Endometrium (tissue), 2 donors: ENCODE measurements around the gene GALNT12.

Experiments
- FAIRE-seq: peaks from 2 replicates; lab custom pipeline; 2012; peaks lifted over from hg19 to GRCh38; lab: Jason Lieb, UNC
- donor health status: control.
- donor health status: control.

The GALNT12 gene

DNA sequence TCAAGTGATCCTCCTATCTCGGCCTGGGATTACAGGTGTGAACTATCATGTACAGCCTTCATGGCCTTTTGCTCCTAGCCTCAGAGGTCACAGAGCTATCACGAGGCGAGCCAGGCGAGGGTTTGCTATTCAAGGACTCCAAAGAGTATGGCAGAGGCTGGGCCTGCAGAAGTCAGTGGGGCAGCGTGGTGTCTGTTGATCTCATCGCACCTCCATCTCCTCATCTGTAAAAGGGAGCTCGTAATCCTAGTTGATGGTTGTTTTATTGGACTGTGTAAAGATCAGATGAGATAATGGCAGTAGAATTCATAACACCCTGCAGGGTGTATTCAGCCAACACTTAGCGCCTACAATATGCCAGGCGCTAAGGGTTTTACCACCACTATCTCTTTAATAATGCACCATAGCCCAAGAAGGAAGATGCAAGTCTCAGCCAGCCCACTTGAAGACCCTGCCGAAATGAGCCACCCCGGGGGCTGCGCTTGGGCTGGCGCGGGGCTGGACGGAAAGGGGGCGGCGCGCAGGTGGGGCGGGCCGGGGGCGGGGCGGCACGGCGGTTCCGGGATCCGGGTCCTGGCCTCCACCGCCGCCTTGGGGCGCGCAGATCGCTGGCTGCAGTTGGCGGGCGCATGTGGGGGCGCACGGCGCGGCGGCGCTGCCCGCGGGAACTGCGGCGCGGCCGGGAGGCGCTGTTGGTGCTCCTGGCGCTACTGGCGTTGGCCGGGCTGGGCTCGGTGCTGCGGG lies at the start of gene GALNT12:
GALNT12 (plus strand) TSS at position 601 of the 744 bp plus-strand sequence; CDS start at position 630, 29 bp downstream.
- no peak for FAIRE-seq

DNA sequence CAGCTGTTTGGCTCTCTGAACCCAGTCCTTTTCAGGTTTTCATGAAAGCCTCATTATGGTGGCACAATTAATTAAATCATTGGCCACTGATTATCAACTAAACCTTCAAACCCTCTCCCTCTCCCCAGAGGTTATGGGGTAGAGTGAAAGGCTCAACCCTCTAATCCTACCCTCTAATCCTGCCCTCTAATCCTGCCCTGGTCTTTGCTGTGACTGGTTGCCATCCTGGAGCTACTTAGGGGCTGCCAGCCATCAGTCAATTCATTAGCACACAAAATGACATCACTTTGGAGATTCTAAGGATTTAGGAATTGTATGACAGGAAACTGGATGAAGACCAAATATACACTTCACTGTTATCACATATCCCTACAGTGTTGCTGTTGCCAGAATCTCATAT lies 47.2 kb upstream of the GALNT12 start:
- FAIRE-seq: no peak

- no peak for FAIRE-seq
These were observed 43.3 kb upstream of the GALNT12 start for GRCh38 chr9:98763986-98764745.

- FAIRE-seq: no peak
These were observed 42.2 kb upstream of the GALNT12 start for GRCh38 chr9:98765256-98765655.

- no peak for FAIRE-seq
These were observed 40.9 kb upstream of the GALNT12 start for GRCh38 chr9:98766586-98766985.

DNA sequence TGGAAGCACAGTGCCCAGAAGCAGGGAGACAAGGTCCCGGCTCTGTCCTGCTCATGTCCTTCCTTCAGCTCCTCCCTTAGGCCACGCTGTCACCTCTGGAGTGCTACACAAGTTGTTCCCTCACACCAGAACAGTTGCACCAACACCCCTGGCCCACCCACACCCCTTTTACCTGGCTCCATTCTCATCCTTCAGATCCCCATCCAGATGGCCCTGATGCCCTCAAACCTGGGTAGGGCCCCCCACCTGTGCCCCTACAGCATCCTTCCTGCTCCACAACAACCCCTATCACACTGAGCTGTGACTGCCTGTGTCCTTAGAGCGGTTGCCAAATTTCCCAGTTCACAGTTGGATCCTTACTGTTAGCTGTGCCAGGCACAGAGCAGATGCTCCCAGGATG lies 40.3 kb upstream of the GALNT12 start:
- no peak for FAIRE-seq

DNA sequence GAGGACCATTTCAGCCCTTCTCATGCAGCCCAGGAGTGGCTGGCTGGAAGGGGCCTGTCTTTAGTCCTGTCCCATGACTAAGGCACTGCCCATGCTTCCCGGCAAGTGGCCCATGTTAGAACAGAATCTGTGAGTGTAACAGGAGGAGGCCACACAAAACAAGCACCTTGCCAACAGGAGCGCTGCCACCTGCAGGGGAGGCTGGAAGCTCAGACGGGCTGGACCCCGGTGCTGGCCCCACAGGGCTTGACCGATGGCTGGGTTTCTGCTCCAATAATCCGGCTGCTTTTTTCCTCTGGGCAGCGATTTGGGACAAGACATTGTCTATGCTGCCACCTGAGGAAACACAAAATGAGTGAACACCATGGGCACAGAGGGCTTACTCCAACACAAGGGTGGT lies 39.6 kb upstream of the GALNT12 start:
- no peak for FAIRE-seq

DNA sequence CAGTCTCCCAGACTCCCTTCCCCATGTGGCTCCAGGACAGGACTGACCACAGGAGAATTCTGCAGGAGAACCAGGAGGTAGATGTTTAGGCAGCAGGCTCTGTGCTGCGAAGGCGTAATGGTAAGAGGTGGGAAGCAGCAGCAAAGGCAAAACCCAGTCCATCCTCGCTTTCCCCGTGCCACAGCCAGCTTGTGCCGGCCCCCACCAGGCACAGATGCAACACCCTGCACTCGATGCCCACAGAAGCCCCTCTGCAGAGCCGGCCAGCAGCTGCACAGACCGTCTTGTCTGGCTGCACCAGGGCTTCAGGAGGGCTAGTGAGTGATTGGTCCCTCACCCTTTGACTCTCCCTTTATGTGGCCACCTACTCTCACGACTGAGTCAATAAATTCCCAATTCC lies 39.1 kb upstream of the GALNT12 start:
- no peak for FAIRE-seq

- FAIRE-seq: no peak
These were observed 36.8 kb upstream of the GALNT12 start for GRCh38 chr9:98770717-98771116.

DNA sequence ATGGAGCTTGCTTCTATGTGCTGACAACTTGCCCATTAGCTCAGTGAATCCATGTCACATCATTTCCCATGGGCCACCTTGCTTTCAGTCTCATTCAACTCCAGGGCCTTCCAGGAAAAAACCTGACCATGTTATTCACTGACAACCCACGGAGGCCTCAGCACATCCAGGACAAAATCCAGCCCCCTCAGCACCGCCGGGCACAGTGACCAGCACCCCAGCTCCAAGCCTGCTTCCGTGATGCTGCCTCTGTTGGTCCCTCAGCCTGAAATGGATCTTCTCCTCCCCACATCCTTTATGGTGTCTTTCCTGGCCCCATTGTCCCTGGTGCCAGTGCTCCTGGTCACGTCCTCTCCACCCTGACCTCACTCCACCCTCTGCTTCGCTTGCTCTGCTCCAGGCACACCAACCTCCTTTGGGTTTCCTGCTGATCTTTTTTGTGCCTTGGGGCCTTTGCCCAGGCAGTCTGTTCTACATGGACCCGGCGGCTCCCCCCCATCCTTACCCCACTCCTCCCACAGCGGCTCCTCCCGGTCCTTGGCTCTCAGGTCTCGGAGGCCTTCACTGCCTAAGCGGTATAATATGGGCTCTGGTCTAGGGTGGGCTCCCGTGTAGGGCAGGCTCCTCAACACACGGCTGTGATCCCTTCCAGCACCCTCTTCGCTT lies 36.1 kb upstream of the GALNT12 start:
- no peak for FAIRE-seq

- FAIRE-seq: no peak
These were observed 34.9 kb upstream of the GALNT12 start for GRCh38 chr9:98772364-98773155.

- no peak for FAIRE-seq
These were observed 33.7 kb upstream of the GALNT12 start for GRCh38 chr9:98773721-98774120.

DNA sequence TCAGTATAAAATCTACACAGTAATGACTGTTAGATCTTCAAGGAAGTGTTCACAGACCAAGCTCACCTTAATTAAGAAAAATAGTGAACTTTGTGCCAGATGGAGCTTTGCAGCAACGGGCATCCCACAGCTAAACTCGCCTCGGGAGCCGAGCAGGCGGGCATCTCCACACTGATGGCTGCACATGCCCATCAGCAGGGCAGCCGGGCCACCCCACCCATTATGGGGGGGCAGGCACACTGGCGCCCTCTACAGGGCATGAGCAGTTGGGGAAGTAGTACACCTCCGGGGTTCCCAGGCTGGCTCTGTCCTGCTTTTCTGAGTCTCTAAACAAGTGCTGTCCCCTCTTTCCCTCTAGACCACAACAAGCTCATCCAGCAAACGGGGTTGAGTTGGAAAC lies 32.7 kb upstream of the GALNT12 start:
- no peak for FAIRE-seq

- no peak for FAIRE-seq
These were observed 31.5 kb upstream of the GALNT12 start for GRCh38 chr9:98775831-98776441.

DNA sequence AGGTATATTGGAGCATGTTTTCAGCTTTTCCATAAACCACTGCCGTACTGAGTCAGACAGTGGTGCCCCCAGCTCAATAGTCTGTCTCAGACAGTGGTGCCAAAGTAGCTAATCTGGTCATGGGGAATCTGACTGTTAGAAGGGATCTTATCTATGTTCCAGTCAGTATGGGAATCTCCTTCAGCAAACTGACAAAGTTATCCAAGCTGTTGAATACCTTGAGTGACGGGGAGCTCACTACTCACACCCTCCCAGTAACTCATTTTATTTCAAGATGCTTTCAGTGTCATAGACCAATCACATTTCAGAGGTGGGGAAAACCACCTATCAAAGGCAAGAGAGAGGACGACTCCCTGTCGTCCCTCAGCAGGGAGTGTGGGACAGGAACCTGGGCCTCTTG lies 29.9 kb upstream of the GALNT12 start:
- no peak for FAIRE-seq

GRCh38 chr9:98778251-98778650 lies 29.2 kb upstream of the GALNT12 start:
- no peak for FAIRE-seq

DNA sequence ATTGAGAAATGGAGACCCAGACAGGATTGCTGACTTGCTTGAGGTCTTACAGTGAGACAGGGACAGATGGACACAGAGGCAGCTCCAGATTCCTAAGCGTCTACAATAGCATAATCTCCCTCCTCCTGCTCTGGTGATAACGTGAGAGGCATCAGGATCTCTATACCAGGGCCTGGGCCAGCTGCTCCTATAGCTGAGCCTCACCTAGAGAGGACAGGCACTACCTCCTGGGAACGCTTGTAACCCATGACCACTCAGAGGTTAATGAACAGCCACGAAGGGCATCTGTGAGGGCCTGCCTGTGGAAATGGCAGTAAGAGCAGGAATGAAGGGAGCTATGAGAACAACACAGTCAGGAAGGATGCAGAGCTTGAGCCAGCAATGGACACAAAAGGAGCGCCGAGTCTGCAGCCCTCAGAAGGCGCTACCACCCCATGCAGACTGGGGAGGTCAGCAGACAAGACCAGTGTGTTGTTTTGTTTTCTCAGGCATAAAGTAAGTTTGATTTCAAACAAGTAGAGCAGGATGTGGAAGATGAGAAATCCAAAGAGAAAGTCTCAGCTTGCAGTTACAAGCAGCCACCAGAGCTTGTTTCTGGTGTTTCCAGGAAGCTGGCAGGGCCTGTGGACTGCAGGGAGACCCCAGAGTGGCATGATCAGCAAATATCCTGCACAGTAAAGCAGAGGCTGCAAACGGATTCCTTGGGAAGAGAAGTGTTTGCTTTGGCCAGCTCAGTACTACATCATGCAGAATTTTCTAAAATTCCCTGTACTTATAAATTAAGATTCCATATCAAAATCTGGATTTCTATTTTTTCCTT lies 28.5 kb upstream of the GALNT12 start:
- FAIRE-seq: no peak

DNA sequence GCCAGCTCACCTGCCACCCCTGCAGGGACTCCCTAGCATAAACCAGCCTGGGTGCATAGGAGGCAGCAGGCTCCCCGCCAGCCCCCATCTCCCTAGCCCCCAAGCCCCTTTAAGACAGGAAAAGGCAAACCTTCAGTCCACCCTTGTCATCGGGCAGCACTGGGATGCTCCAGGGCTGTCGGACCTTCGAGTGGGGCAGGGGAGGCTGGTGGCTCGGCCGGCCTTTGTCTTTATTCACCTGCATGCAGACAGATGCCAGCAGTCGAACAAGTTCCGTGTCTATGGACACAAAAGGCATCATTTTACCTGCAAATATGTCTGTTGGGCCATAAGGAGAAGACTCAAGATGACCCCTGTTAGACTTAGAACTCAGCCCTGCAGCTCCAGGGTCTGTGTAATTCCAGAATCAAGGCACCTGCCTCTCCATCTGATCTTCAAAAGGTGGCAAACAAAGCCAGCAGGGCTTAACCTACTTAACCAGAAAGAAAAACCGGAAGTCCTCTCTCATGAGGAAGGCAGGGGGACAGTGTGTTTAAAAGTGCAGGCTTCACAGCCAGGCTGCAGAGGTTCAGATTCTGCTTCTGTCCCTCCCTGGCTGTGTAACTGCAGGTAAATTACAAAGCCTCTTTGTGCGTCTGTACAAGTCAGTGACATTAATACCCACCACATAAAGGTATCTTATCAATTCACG lies 27.3 kb upstream of the GALNT12 start:
- no peak for FAIRE-seq

- FAIRE-seq: no peak
These were observed 25.7 kb upstream of the GALNT12 start for GRCh38 chr9:98781588-98782383.
